B cell (primary cell): ENCODE results near the gene CST5. TPM values are rescaled to one million over a fixed set of nuclear protein-coding genes. Genes with fewer than 3 reads are reported as not detected.

Experiments
- ATAC-seq: fragments of 200-7000 bp; cut with Tn5 transposase; one replicate; pipeline ENCODE4 v1.10.0; 2021; ENCODE audit warnings: low read depth, mild to moderate bottlenecking, moderate number of reproducible peaks, moderate library complexity
- CTCF ChIA-PET: fragments of 350-600 bp; sonication (Branson Sonifier 250); formaldehyde crosslinking; loops from one replicate; lab custom pipeline; 2021; ENCODE audit warnings: antibody characterized with exemption, inconsistent platforms; lab: Charles Lee
- POLR2A ChIA-PET: fragments of 350-600 bp; sonication (Branson Sonifier 250); formaldehyde crosslinking; loops from one replicate; lab custom pipeline; 2021; ENCODE audit warnings: antibody characterized with exemption; lab: Charles Lee
- DNase-seq: peaks from one replicate; pipeline ENCODE4 v3.0.0; 2013
- H2AFZ ChIP-seq: 2 replicates; pipeline ENCODE4 v1.6.1; 2012; ENCODE audit warnings: mild to moderate bottlenecking, low read depth, low read length; ENCODE audit not compliant: insufficient read depth, poor library complexity, severe bottlenecking
- H3K27ac ChIP-seq, 2 donors: 1 replicate in 1 of 2; 2 replicates in 1 of 2; pipeline ENCODE4 v1.5.1; 2012 to 2013; ENCODE audit warnings: low read length in 2 of 2, mild to moderate bottlenecking in 2 of 2, moderate library complexity in 1 of 2
- H3K27me3 ChIP-seq, 4 experiments: fragments of 200-600 bp in 1 of 4; sonication (generic) in 1 of 4; replicated peaks in 1 of 4; 1 replicate in 2 of 4; 2 replicates in 2 of 4; pipeline versions ENCODE4 v1.6.1 to v1.7.0; 2013 to 2016; ENCODE audit warnings: low read length in 3 of 4, mild to moderate bottlenecking in 2 of 4, mixed read lengths in 1 of 4, moderate library complexity in 1 of 4; ENCODE audit not compliant: insufficient read depth in 4 of 4, control insufficient read depth in 3 of 4; ENCODE audit errors: control extremely low read depth in 1 of 4
- H3K36me3 ChIP-seq, 2 experiments: replicated peaks in 1 of 2; 1 replicate in 1 of 2; 2 replicates in 1 of 2; pipeline versions ENCODE4 v1.6.1 to v1.7.1; 2013; ENCODE audit warnings: low read length in 1 of 2; ENCODE audit not compliant: insufficient read depth in 2 of 2, control insufficient read depth in 1 of 2; ENCODE audit errors: control extremely low read depth in 1 of 2, extremely low read depth in 1 of 2
- H3K4me1 ChIP-seq, 2 donors: fragments of 200-600 bp in 1 of 2; sonication (generic) in 1 of 2; 1 replicate in 1 of 2; 2 replicates in 1 of 2; pipeline versions ENCODE4 v1.5.1 to v1.6.1; 2013 to 2017; ENCODE audit warnings: low read length in 2 of 2; ENCODE audit not compliant: control insufficient read depth in 2 of 2, insufficient read depth in 2 of 2
- H3K4me2 ChIP-seq: replicated peaks from 2 replicates; pipeline ENCODE3; 2012; ENCODE audit warnings: mild to moderate bottlenecking, low read depth, low read length; ENCODE audit not compliant: poor library complexity, severe bottlenecking
- H3K4me3 ChIP-seq, 5 experiments: fragments of 200-600 bp in 1 of 5; sonication (generic) in 1 of 5; 1 replicate in 3 of 5; 2 replicates in 2 of 5; pipeline versions ENCODE4 v1.5.1 to v1.7.0; 2011 to 2016; ENCODE audit warnings: low read length in 4 of 5, mild to moderate bottlenecking in 4 of 5, low read depth in 2 of 5, control low read depth in 1 of 5, moderate library complexity in 1 of 5; ENCODE audit not compliant: insufficient read depth in 1 of 5; ENCODE audit errors: control extremely low read depth in 1 of 5, extremely low read depth in 1 of 5
- H3K79me2 ChIP-seq: fragments of 200-600 bp; sonication (generic); one replicate; pipeline ENCODE4 v1.6.0; 2016; ENCODE audit warnings: low read length; ENCODE audit not compliant: control insufficient read depth, insufficient read depth
- H3K9ac ChIP-seq: fragments of 200-600 bp; sonication (generic); 2 replicates; pipeline ENCODE4 v1.6.1; 2017; ENCODE audit warnings: mild to moderate bottlenecking, low read length, moderate library complexity
- H3K9me3 ChIP-seq, 3 donors: one replicate each; pipeline versions ENCODE4 v1.6.1 to v1.7.1; 2013; ENCODE audit warnings: low read length in 2 of 3; ENCODE audit not compliant: control insufficient read depth in 2 of 3, insufficient read depth in 1 of 3; ENCODE audit errors: control extremely low read depth in 1 of 3
- H4K20me1 ChIP-seq: 2 replicates; pipeline ENCODE4 v1.6.0; 2012; ENCODE audit warnings: mild to moderate bottlenecking, low read length; ENCODE audit not compliant: insufficient read depth, control insufficient read depth, poor library complexity, severe bottlenecking
- H3K27ac Mint-ChIP-seq: one replicate; pipeline ENCODE4 v1.8.0; 2021; ENCODE audit warnings: mixed read lengths
- H3K27me3 Mint-ChIP-seq: one replicate; pipeline ENCODE4 v1.8.0; 2021; ENCODE audit warnings: mixed read lengths
- H3K4me1 Mint-ChIP-seq: one replicate; pipeline ENCODE4 v1.8.0; 2021; ENCODE audit warnings: mixed read lengths
- H3K4me3 Mint-ChIP-seq: one replicate; pipeline ENCODE4 v1.8.0; 2021; ENCODE audit warnings: mixed read lengths
- H3K9me3 Mint-ChIP-seq: one replicate; pipeline ENCODE4 v1.8.0; 2022; ENCODE audit warnings: mixed read lengths; ENCODE audit not compliant: insufficient read depth
- CTCF ChIP-seq: fragments of 200-600 bp; IDR thresholded peaks from one replicate; pipeline ENCODE4 v1.8.0; 2022; ENCODE audit warnings: antibody characterized with exemption, mild to moderate bottlenecking
- EZH2 ChIP-seq: IDR thresholded peaks from 2 replicates; pipeline ENCODE4 v1.6.1; 2012; ENCODE audit warnings: borderline replicate concordance, low read depth, mild to moderate bottlenecking, moderate library complexity, low read length; ENCODE audit not compliant: insufficient read depth, poor library complexity, severe bottlenecking
- WGBS: methylation state at CpG from one replicate; pipeline ENCODE4 v1.1.5; 2013; ENCODE audit warnings: missing lambda C conversion rate; ENCODE audit not compliant: insufficient coverage; 5-methylcytosine and 5-hydroxymethylcytosine counted together
- intact Hi-C: fragments of 100-400 bp; cut with micrococcal nuclease; formaldehyde crosslinking; loops from one replicate; pipeline ENCODE4 v1.10.0; 2022
- polyA plus RNA-seq: library from polyadenylated mRNA; depleted of rRNA; stranded (reverse); fragments of >200 nt; gene quantifications from 2 replicates; pipeline ENCODE4 v1.2.3, GENCODE V29; 2012
- total RNA-seq, 2 donors: library from RNA; stranded (reverse); fragments of 120-200 nt in 1 of 2; gene quantifications; 1 replicate in 1 of 2; 2 replicates in 1 of 2; pipeline versions ENCODE4 v1.2.3 to v1.2.4, GENCODE V29; 2013 to 2022

Gene CST5
- total and polyA plus RNA-seq, 2 donors (not counting 1 experiment from before 2014, with no cell fraction given), result not detected

GRCh38 chr20:23856226-23856625 lies 23.3 kb downstream of the CST5 start:
- no peaks in the 10 kb centered on the region for H3K27me3 ChIP-seq
- H3K9ac ChIP-seq, result no peak overlapping the region
- H4K20me1 ChIP-seq, result no peaks in the 10 kb centered on the region
- Mint-ChIP-seq H3K9me3 (no peaks in the 10 kb centered on the region), H3K4me3 (no peak overlapping the region), H3K27me3 (no peaks in the 10 kb centered on the region), H3K27ac (no peak overlapping the region), H3K4me1 (no peaks in the 10 kb centered on the region)
- no peaks in the 10 kb centered on the region for H3K79me2 ChIP-seq
- intact Hi-C loops, result no loop called here
- no peak overlapping the region for H3K4me3 ChIP-seq
- no peak for ATAC-seq
- no peak overlapping the region for H2AFZ ChIP-seq
- CTCF ChIA-PET, result no interaction called here
- WGBS, result 96% methylated on average over 5 of the region's 5 CpGs
- no peak overlapping the region for H3K4me2 ChIP-seq
- H3K4me1 ChIP-seq, result no peaks in the 10 kb centered on the region
- DNase-seq, result no peak
- TF ChIP-seq CTCF (no peak), EZH2 (no peak)
- no peaks in the 10 kb centered on the region for H3K36me3 ChIP-seq
- H3K9me3 ChIP-seq, result no peaks in the 10 kb centered on the region
- POLR2A ChIA-PET, result no interaction called here
- H3K27ac ChIP-seq, result no peak overlapping the region

GRCh38 chr20:23841693-23842092 lies 37.9 kb downstream of the CST5 start:
- H3K4me1 Mint-ChIP-seq, result no peaks in the 10 kb centered on the region

More at GRCh38 chr20:23841693-23842092, 37.9 kb downstream of the CST5 start:
- H3K36me3 ChIP-seq, result no peaks in the 10 kb centered on the region
- no peak overlapping the region for H3K4me2 ChIP-seq
- Mint-ChIP-seq H3K27me3 (peaks cover 3% of the 10 kb centered on the region), H3K4me3 (no peak overlapping the region), H3K27ac (no peak overlapping the region), H3K9me3 (peaks cover 6% of the 10 kb centered on the region)
- no peaks in the 10 kb centered on the region for H4K20me1 ChIP-seq
- no peak overlapping the region for H3K9ac ChIP-seq
- no peak for ATAC-seq
- H3K4me3 ChIP-seq, result no peak overlapping the region
- H3K79me2 ChIP-seq, result no peaks in the 10 kb centered on the region
- no peaks in the 10 kb centered on the region for H3K4me1 ChIP-seq
- no CpG with 5 or more reads among the region's 2 CpGs for WGBS
- TF ChIP-seq CTCF (no peak), EZH2 (no peak)
- no peaks in the 10 kb centered on the region for H3K9me3 ChIP-seq
- H3K27me3 ChIP-seq, result no peaks in the 10 kb centered on the region
- intact Hi-C loops, result no loop called here
- ChIA-PET CTCF (no interaction called here), POLR2A (no interaction called here)
- H3K27ac ChIP-seq, result no peak overlapping the region
- no peak for DNase-seq
- no peak overlapping the region for H2AFZ ChIP-seq
